ENCODE measurements around the gene IL1RAPL1. TPM values are rescaled to one million over a fixed set of nuclear protein-coding genes. Genes with fewer than 3 reads are reported as not detected.
"Not testable (repeated sequence)": the region's sequence is repeated elsewhere in the genome, so short reads cannot be mapped to it uniquely, and the experiment has no call there.

The IL1RAPL1 gene
- total RNA-seq, 4 donors from 2014 or later, result 8.2 to 10.9 (median 8.8) TPM

- H3K4me3 ChIP-seq, result no peak overlapping the region
- H3K4me1 ChIP-seq, result no peaks in the 10 kb centered on the region
- H3K27me3 ChIP-seq, result no peaks in the 10 kb centered on the region
- H3K9me3 ChIP-seq, result no peaks in the 10 kb centered on the region
- WGBS, 2 donors, result 47 to 48% methylated on average over 3 of the region's 3 CpGs
- H3K27ac ChIP-seq, result no peak overlapping the region
- no peak for DNase-seq (ENCODE audit: low spot score in 2 of 2)
- no peak for TF ChIP-seq POLR2A (IDR thresholded peaks at IDR 0.05)
- no peak for TF ChIP-seq EP300 (IDR thresholded peaks at IDR 0.05)
- no peak for TF ChIP-seq CTCF (IDR thresholded peaks at IDR 0.05)
- H3K36me3 ChIP-seq, result no peaks in the 10 kb centered on the region
These were observed 728.7 kb downstream of the IL1RAPL1 start for GRCh38 chrX:29315931-29316330.

GRCh38 chrX:29318012-29318411 lies 730.8 kb downstream of the IL1RAPL1 start:
- no peaks in the 10 kb centered on the region for H3K4me1 ChIP-seq
- no peaks in the 10 kb centered on the region for H3K9me3 ChIP-seq
- no peaks in the 10 kb centered on the region for H3K36me3 ChIP-seq
- no peak for DNase-seq (ENCODE audit: low spot score in 2 of 2)
- 46 to 56% methylated on average over 1 of the region's 1 CpG for WGBS, 2 donors
- H3K4me3 ChIP-seq, result no peak overlapping the region
- H3K27ac ChIP-seq, result no peak overlapping the region
- H3K27me3 ChIP-seq, result no peaks in the 10 kb centered on the region
- no peak for TF ChIP-seq CTCF (IDR thresholded peaks at IDR 0.05)
- TF ChIP-seq POLR2A (IDR thresholded peaks at IDR 0.05), result no peak
- TF ChIP-seq EP300 (IDR thresholded peaks at IDR 0.05), result no peak

- not testable (repeated sequence) for DNase-seq (ENCODE audit: low spot score in 2 of 2); H3K4me1 ChIP-seq; H3K27ac ChIP-seq; H3K4me3 ChIP-seq; H3K9me3 ChIP-seq; H3K27me3 ChIP-seq; H3K36me3 ChIP-seq
- 90 to 100% methylated on average over 3 of the region's 3 CpGs for WGBS, 2 donors
These were observed 745.2 kb downstream of the IL1RAPL1 start for GRCh38 chrX:29332429-29332828.

GRCh38 chrX:29333091-29333490 lies 745.8 kb downstream of the IL1RAPL1 start:
- not testable (repeated sequence) for H3K4me1 ChIP-seq; H3K27ac ChIP-seq; H3K9me3 ChIP-seq; H3K27me3 ChIP-seq; DNase-seq (ENCODE audit: low spot score in 2 of 2); H3K36me3 ChIP-seq; H3K4me3 ChIP-seq
- no CpG with 5 or more reads among the region's 27 CpGs for WGBS, 2 donors

GRCh38 chrX:29348288-29348687 lies 761.0 kb downstream of the IL1RAPL1 start:
- Histone ChIP-seq H3K9me3 (no peaks in the 10 kb centered on the region), H3K36me3 (no peaks in the 10 kb centered on the region), H3K27me3 (no peaks in the 10 kb centered on the region), H3K27ac (no peak overlapping the region), H3K4me3 (no peak overlapping the region), H3K4me1 (no peaks in the 10 kb centered on the region)
- TF ChIP-seq EP300 (IDR thresholded peaks at IDR 0.05), result no peak
- DNase-seq (ENCODE audit: low spot score in 2 of 2), result no peak

GRCh38 chrX:29359276-29359675 lies 772.0 kb downstream of the IL1RAPL1 start:
- no peak for TF ChIP-seq EP300 (IDR thresholded peaks at IDR 0.05)
- no peak for TF ChIP-seq CTCF (IDR thresholded peaks at IDR 0.05)
- TF ChIP-seq POLR2A (IDR thresholded peaks at IDR 0.05), result no peak
- no peaks in the 10 kb centered on the region for H3K27me3 ChIP-seq
- H3K4me3 ChIP-seq, result no peak overlapping the region
- WGBS, 2 donors, result 87 to 95% methylated on average over 1 of the region's 1 CpG
- H3K27ac ChIP-seq, result no peak overlapping the region
- no peaks in the 10 kb centered on the region for H3K4me1 ChIP-seq
- H3K9me3 ChIP-seq, result no peaks in the 10 kb centered on the region
- H3K36me3 ChIP-seq, result no peaks in the 10 kb centered on the region
- no peak for DNase-seq (ENCODE audit: low spot score in 2 of 2)

- DNase-seq (ENCODE audit: low spot score in 2 of 2); H3K36me3 ChIP-seq: not testable (repeated sequence)
These were observed 787.5 kb downstream of the IL1RAPL1 start for GRCh38 chrX:29374765-29375164.

More at GRCh38 chrX:29374765-29375164, 787.5 kb downstream of the IL1RAPL1 start:
- not testable (repeated sequence) for H3K27me3 ChIP-seq, H3K4me3 ChIP-seq, H3K27ac ChIP-seq, H3K4me1 ChIP-seq
- H3K9me3 ChIP-seq, result peaks cover 0 to 17% (median 7%) of the 10 kb centered on the region in 4 donors

Data from tibial nerve (tissue), 4 donors.